Measurements from ENCODE around the gene FAM168B.
"Not testable (repeated sequence)": the region's sequence is repeated elsewhere in the genome, so short reads cannot be mapped to it uniquely, and the experiment has no call there.

The FAM168B gene

GRCh38 chr2:131094463-131095281 lies 1.4 kb upstream of the FAM168B start:
- DNase-seq, result peak; percentile 4

GRCh38 chr2:131093696-131094462 lies 619 bp upstream of the FAM168B start:
- no peak for DNase-seq

- DNase-seq, result no peak
These were observed 728 bp downstream of the FAM168B start for GRCh38 chr2:131092458-131093005.

- no peak for DNase-seq
These were observed 7.6 kb downstream of the FAM168B start for GRCh38 chr2:131085646-131086045.

GRCh38 chr2:131081190-131081589 lies 12.1 kb downstream of the FAM168B start:
- DNase-seq, result no peak

GRCh38 chr2:131079931-131080330 lies 13.3 kb downstream of the FAM168B start:
- DNase-seq, result not testable (repeated sequence)

GRCh38 chr2:131077966-131078365 lies 15.3 kb downstream of the FAM168B start:
- no peak for DNase-seq

- DNase-seq, result no peak
These were observed 15.9 kb downstream of the FAM168B start for GRCh38 chr2:131077182-131077846.

- no peak for DNase-seq
These were observed 16.6 kb downstream of the FAM168B start for GRCh38 chr2:131076707-131077106.

- not testable (repeated sequence) for DNase-seq
These were observed 17.7 kb downstream of the FAM168B start for GRCh38 chr2:131075578-131075977.

GRCh38 chr2:131068172-131068571 lies 25.1 kb downstream of the FAM168B start:
- DNase-seq, result not testable (repeated sequence)

GRCh38 chr2:131067465-131068125 lies 25.7 kb downstream of the FAM168B start:
- DNase-seq, result no peak

- DNase-seq, result no peak
These were observed 28.4 kb downstream of the FAM168B start for GRCh38 chr2:131064589-131065512.

GRCh38 chr2:131063501-131064283 lies 29.6 kb downstream of the FAM168B start:
- DNase-seq, result no peak

- no peak for DNase-seq
These were observed 34.3 kb downstream of the FAM168B start for GRCh38 chr2:131058920-131059319.

- DNase-seq, result no peak
These were observed 34.9 kb downstream of the FAM168B start for GRCh38 chr2:131058214-131058843.

GRCh38 chr2:131056932-131057287 lies 36.4 kb downstream of the FAM168B start:
- peak; percentile 44 for DNase-seq

- DNase-seq, result peak; percentile 33
These were observed 36.9 kb downstream of the FAM168B start for GRCh38 chr2:131056204-131056931.
